B cell (primary cell): ENCODE results near the gene OXNAD1. TPM values are rescaled to one million over a fixed set of nuclear protein-coding genes. Genes with fewer than 3 reads are reported as not detected.

Experiments
- ATAC-seq: fragments of 200-7000 bp; cut with Tn5 transposase; one replicate; pipeline ENCODE4 v1.10.0; 2021; ENCODE audit warnings: low read depth, mild to moderate bottlenecking, moderate number of reproducible peaks, moderate library complexity
- CTCF ChIA-PET: fragments of 350-600 bp; sonication (Branson Sonifier 250); formaldehyde crosslinking; loops from one replicate; lab custom pipeline; 2021; ENCODE audit warnings: antibody characterized with exemption, inconsistent platforms; lab: Charles Lee
- POLR2A ChIA-PET: fragments of 350-600 bp; sonication (Branson Sonifier 250); formaldehyde crosslinking; loops from one replicate; lab custom pipeline; 2021; ENCODE audit warnings: antibody characterized with exemption; lab: Charles Lee
- DNase-seq: peaks from one replicate; pipeline ENCODE4 v3.0.0; 2013
- H2AFZ ChIP-seq: 2 replicates; pipeline ENCODE4 v1.6.1; 2012; ENCODE audit warnings: mild to moderate bottlenecking, low read depth, low read length; ENCODE audit not compliant: insufficient read depth, poor library complexity, severe bottlenecking
- H3K27ac ChIP-seq, 2 donors: 1 replicate in 1 of 2; 2 replicates in 1 of 2; pipeline ENCODE4 v1.5.1; 2012 to 2013; ENCODE audit warnings: low read length in 2 of 2, mild to moderate bottlenecking in 2 of 2, moderate library complexity in 1 of 2
- H3K27me3 ChIP-seq, 4 experiments: fragments of 200-600 bp in 1 of 4; sonication (generic) in 1 of 4; replicated peaks in 1 of 4; 1 replicate in 2 of 4; 2 replicates in 2 of 4; pipeline versions ENCODE4 v1.6.1 to v1.7.0; 2013 to 2016; ENCODE audit warnings: low read length in 3 of 4, mild to moderate bottlenecking in 2 of 4, mixed read lengths in 1 of 4, moderate library complexity in 1 of 4; ENCODE audit not compliant: insufficient read depth in 4 of 4, control insufficient read depth in 3 of 4; ENCODE audit errors: control extremely low read depth in 1 of 4
- H3K36me3 ChIP-seq, 2 experiments: replicated peaks in 1 of 2; 1 replicate in 1 of 2; 2 replicates in 1 of 2; pipeline versions ENCODE4 v1.6.1 to v1.7.1; 2013; ENCODE audit warnings: low read length in 1 of 2; ENCODE audit not compliant: insufficient read depth in 2 of 2, control insufficient read depth in 1 of 2; ENCODE audit errors: control extremely low read depth in 1 of 2, extremely low read depth in 1 of 2
- H3K4me1 ChIP-seq, 2 donors: fragments of 200-600 bp in 1 of 2; sonication (generic) in 1 of 2; 1 replicate in 1 of 2; 2 replicates in 1 of 2; pipeline versions ENCODE4 v1.5.1 to v1.6.1; 2013 to 2017; ENCODE audit warnings: low read length in 2 of 2; ENCODE audit not compliant: control insufficient read depth in 2 of 2, insufficient read depth in 2 of 2
- H3K4me2 ChIP-seq: replicated peaks from 2 replicates; pipeline ENCODE3; 2012; ENCODE audit warnings: mild to moderate bottlenecking, low read depth, low read length; ENCODE audit not compliant: poor library complexity, severe bottlenecking
- H3K4me3 ChIP-seq, 5 experiments: fragments of 200-600 bp in 1 of 5; sonication (generic) in 1 of 5; 1 replicate in 3 of 5; 2 replicates in 2 of 5; pipeline versions ENCODE4 v1.5.1 to v1.7.0; 2011 to 2016; ENCODE audit warnings: low read length in 4 of 5, mild to moderate bottlenecking in 4 of 5, low read depth in 2 of 5, control low read depth in 1 of 5, moderate library complexity in 1 of 5; ENCODE audit not compliant: insufficient read depth in 1 of 5; ENCODE audit errors: control extremely low read depth in 1 of 5, extremely low read depth in 1 of 5
- H3K79me2 ChIP-seq: fragments of 200-600 bp; sonication (generic); one replicate; pipeline ENCODE4 v1.6.0; 2016; ENCODE audit warnings: low read length; ENCODE audit not compliant: control insufficient read depth, insufficient read depth
- H3K9ac ChIP-seq: fragments of 200-600 bp; sonication (generic); 2 replicates; pipeline ENCODE4 v1.6.1; 2017; ENCODE audit warnings: mild to moderate bottlenecking, low read length, moderate library complexity
- H3K9me3 ChIP-seq, 3 donors: one replicate each; pipeline versions ENCODE4 v1.6.1 to v1.7.1; 2013; ENCODE audit warnings: low read length in 2 of 3; ENCODE audit not compliant: control insufficient read depth in 2 of 3, insufficient read depth in 1 of 3; ENCODE audit errors: control extremely low read depth in 1 of 3
- H4K20me1 ChIP-seq: 2 replicates; pipeline ENCODE4 v1.6.0; 2012; ENCODE audit warnings: mild to moderate bottlenecking, low read length; ENCODE audit not compliant: insufficient read depth, control insufficient read depth, poor library complexity, severe bottlenecking
- H3K27ac Mint-ChIP-seq: one replicate; pipeline ENCODE4 v1.8.0; 2021; ENCODE audit warnings: mixed read lengths
- H3K27me3 Mint-ChIP-seq: one replicate; pipeline ENCODE4 v1.8.0; 2021; ENCODE audit warnings: mixed read lengths
- H3K4me1 Mint-ChIP-seq: one replicate; pipeline ENCODE4 v1.8.0; 2021; ENCODE audit warnings: mixed read lengths
- H3K4me3 Mint-ChIP-seq: one replicate; pipeline ENCODE4 v1.8.0; 2021; ENCODE audit warnings: mixed read lengths
- H3K9me3 Mint-ChIP-seq: one replicate; pipeline ENCODE4 v1.8.0; 2022; ENCODE audit warnings: mixed read lengths; ENCODE audit not compliant: insufficient read depth
- CTCF ChIP-seq: fragments of 200-600 bp; IDR thresholded peaks from one replicate; pipeline ENCODE4 v1.8.0; 2022; ENCODE audit warnings: antibody characterized with exemption, mild to moderate bottlenecking
- EZH2 ChIP-seq: IDR thresholded peaks from 2 replicates; pipeline ENCODE4 v1.6.1; 2012; ENCODE audit warnings: borderline replicate concordance, low read depth, mild to moderate bottlenecking, moderate library complexity, low read length; ENCODE audit not compliant: insufficient read depth, poor library complexity, severe bottlenecking
- WGBS: methylation state at CpG from one replicate; pipeline ENCODE4 v1.1.5; 2013; ENCODE audit warnings: missing lambda C conversion rate; ENCODE audit not compliant: insufficient coverage; 5-methylcytosine and 5-hydroxymethylcytosine counted together
- intact Hi-C: fragments of 100-400 bp; cut with micrococcal nuclease; formaldehyde crosslinking; loops from one replicate; pipeline ENCODE4 v1.10.0; 2022
- polyA plus RNA-seq: library from polyadenylated mRNA; depleted of rRNA; stranded (reverse); fragments of >200 nt; gene quantifications from 2 replicates; pipeline ENCODE4 v1.2.3, GENCODE V29; 2012
- total RNA-seq, 2 donors: library from RNA; stranded (reverse); fragments of 120-200 nt in 1 of 2; gene quantifications; 1 replicate in 1 of 2; 2 replicates in 1 of 2; pipeline versions ENCODE4 v1.2.3 to v1.2.4, GENCODE V29; 2013 to 2022

The OXNAD1 gene
- total and polyA plus RNA-seq, 2 donors (not counting 1 experiment from before 2014, with no cell fraction given): 4.0 to 12.3 TPM

GRCh38 chr3:16322189-16322588 is 57.2 kb downstream of the OXNAD1 start:
- Histone ChIP-seq H3K27ac (no peak overlapping the region), H3K36me3 (peaks cover 0 to 80% of the 10 kb centered on the region in 2 experiments), H3K4me2 (no peak overlapping the region), H3K4me3 (no peak overlapping the region), H3K4me1 (no peaks in the 10 kb centered on the region), H3K79me2 (peaks cover 3% of the 10 kb centered on the region), H3K9me3 (no peaks in the 10 kb centered on the region), H3K9ac (no peak overlapping the region), H3K27me3 (no peaks in the 10 kb centered on the region), H4K20me1 (no peaks in the 10 kb centered on the region), H2AFZ (no peak overlapping the region)
- Mint-ChIP-seq H3K4me3 (no peak overlapping the region), H3K4me1 (no peaks in the 10 kb centered on the region), H3K9me3 (no peaks in the 10 kb centered on the region), H3K27ac (no peak overlapping the region), H3K27me3 (no peaks in the 10 kb centered on the region)
- DNase-seq: no peak
- ChIA-PET POLR2A (no interaction called here), CTCF (interaction anchor here (0.7 to 2.1 kb wide), 2 partner anchors 228 kb away, joined by 3 to 5 read pairs; no protein-coding TSS in a partner anchor)
- ATAC-seq: no peak
- intact Hi-C loops: no loop called here
- TF ChIP-seq EZH2 (no peak), CTCF (no peak)
- 97% methylated on average over 4 of the region's 5 CpGs for WGBS

- no peaks in the 10 kb centered on the region for H3K9me3 Mint-ChIP-seq
- no peaks in the 10 kb centered on the region for H3K4me1 Mint-ChIP-seq
- Histone ChIP-seq H3K27me3 (no peaks in the 10 kb centered on the region), H3K27ac (no peak overlapping the region), H3K9me3 (no peaks in the 10 kb centered on the region), H3K4me2 (no peak overlapping the region), H3K36me3 (peaks cover 0 to 79% of the 10 kb centered on the region in 2 experiments), H3K9ac (no peak overlapping the region), H2AFZ (no peak overlapping the region), H3K4me1 (no peaks in the 10 kb centered on the region), H4K20me1 (peaks cover 6% of the 10 kb centered on the region), H3K79me2 (peaks cover 10% of the 10 kb centered on the region), H3K4me3 (no peak overlapping the region)
- intact Hi-C loops: loop anchor here (2.0 kb wide), 1 partner anchor 19 kb away; no protein-coding TSS in a partner anchor
- POLR2A ChIA-PET: no interaction called here
- ATAC-seq (no peak), DNase-seq (no peak)
- no peaks in the 10 kb centered on the region for H3K27me3 Mint-ChIP-seq
- TF ChIP-seq EZH2 (no peak), CTCF (no peak)
- CTCF ChIA-PET: interaction anchor here (0.6 to 2.1 kb wide), 2 partner anchors 226 to 1944 kb away, joined by 3 to 5 read pairs; no protein-coding TSS in a partner anchor
- WGBS: no CpG with 5 or more reads among the region's 4 CpGs
- no peak overlapping the region for H3K27ac Mint-ChIP-seq
- no peak overlapping the region for H3K4me3 Mint-ChIP-seq
Observed at GRCh38 chr3:16323737-16324136, 58.7 kb downstream of the OXNAD1 start.
